H54 (cell line): ENCODE data around the gene KREMEN1.

Source experiments
- DNase-seq: peaks from one replicate; pipeline ENCODE4 v3.0.0; 2011; ENCODE audit warnings: low spot score, mixed read lengths; ENCODE audit not compliant: insufficient read length
- FAIRE-seq: peaks from 3 replicates; lab custom pipeline; 2011; peaks lifted over from hg19 to GRCh38; lab: Jason Lieb, UNC
- POLR2A ChIP-seq: IDR thresholded peaks from 2 replicates; pipeline ENCODE4 v1.6.1; 2011; ENCODE audit warnings: low read depth, mild to moderate bottlenecking, low read length

Gene KREMEN1

DNA sequence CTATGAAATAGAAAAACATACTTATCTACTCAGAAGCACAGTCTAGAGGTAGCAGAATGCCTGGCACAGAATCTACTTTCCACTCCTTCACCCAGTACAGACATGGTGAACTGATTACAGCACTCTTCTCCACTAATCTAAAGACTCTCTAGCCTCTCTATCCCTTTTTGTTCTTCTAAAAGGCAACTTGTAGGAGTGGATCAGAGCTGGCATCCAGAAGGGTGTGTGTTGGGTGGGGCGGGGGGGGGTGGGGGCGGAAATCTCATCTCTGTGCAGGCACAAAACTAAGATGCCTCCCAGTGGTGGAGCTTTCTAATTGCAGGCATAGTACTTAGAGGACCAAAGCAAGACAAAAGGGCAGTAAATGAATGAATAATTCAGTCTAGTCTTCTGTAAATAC lies 121.3 kb downstream of the KREMEN1 start:
- no peak for TF ChIP-seq POLR2A
- no peak for DNase-seq
- FAIRE-seq = no peak

DNA sequence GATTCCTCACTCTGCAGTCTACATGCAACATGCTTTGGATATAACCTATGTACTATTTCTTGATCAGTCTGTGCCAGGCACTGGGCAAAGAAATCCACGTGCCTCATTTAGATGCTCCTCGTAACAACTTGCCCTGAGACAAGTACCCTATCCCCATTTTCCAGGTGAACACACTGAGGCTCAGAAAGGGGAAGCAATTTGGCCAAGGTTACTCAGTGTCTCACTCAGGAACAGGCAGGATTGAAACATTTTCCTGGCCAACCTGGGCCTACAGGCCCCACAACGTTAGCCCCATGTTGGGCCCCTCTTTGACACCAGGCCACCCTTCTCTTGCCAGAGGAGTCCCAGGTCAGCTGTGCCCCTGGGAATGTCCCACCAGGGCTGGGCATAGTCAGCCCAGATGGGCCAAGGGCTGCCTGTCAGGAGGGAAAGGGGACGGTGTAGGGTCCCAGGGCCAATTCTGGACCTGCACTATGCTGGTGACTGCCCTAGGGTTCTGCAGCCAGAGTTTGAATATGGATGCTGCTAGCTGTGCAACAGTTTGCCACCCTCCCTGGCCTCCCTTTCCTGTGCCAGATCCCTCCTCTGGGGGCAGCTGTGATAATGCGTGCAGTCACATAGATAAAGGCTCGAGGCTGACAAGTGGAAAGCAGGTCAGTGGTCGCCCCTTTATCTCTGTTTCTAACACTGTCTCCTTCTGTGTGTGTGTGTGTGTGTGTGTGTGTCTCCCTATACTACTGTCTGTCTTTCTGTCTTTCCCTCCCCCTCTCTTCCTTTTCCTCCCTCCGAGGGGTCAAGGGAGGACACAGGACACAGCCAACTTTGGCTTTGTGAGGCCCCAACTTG lies 122.5 kb downstream of the KREMEN1 start:
- FAIRE-seq = no peak
- TF ChIP-seq POLR2A = no peak
- no peak for DNase-seq

DNA sequence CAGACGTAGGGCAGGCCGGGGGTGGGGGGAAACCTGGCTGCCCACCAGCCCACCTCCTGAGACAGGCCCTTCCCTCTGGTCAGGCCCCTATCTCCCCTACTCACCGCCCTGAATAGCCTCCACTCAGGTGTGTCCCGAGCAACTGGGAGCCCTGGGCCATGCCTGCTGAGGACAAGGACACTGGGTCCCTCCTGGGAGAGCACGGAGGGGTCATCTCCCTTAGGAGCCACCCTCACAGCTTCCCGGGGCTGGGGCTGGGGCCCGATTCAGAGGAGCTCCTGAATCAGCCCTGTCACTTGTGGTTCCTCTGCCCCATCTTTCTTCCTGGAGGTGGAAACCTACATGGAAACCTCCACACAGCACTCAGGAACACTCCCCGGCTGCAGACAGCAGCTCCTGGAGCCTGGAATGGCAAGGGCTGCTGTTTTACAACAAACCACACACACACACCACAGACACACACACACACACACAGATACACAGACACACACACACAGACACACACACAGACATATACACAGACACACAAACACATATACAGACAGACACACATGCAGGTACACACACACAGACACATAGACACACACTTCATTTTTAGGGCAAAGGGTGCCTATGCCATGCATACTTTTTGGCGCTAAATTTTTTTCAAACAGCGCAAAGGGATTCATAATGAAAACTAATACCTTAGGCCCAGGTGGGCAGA lies 123.3 kb downstream of the KREMEN1 start:
- FAIRE-seq (no peak), DNase-seq (no peak)
- no peak for TF ChIP-seq POLR2A

DNA sequence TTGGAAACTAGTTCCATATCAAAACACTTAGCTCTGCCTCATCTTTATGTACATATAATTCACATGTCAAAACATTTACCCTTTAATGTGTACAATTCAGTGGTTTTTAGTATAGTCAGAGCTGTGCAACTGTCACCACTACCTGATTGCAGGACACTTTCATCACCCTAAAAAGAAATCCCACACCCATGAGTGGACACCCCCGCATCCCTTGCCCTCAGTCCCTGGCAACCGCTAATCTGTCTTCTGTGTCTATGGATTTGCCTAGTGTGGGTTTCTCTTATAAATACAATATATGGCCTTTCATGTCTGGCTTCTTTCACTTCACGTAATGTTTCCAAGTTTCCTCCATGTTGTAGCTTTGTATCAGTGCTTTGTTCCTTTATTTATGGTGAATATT lies 124.3 kb downstream of the KREMEN1 start:
- DNase-seq (no peak), FAIRE-seq (no peak)
- TF ChIP-seq POLR2A = no peak

DNA sequence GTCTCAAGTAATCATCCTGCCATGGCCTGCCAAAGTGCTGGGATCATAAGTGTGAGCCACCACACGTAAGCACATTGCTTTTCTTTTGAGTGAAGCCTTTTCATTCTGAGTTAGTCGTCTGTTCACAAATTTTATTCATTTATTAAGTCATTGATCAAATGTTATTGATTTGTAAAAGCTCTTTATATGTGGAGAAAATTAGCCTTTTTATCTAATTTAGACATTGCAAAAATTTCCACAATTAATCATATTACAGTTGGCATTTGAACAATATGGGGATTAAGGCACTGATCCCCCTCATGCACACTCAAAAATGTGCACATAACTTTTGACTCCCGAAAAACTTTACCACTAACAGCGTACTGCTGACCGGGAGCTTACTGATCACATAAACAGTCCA lies 125.4 kb downstream of the KREMEN1 start:
- FAIRE-seq (no peak), DNase-seq (no peak)
- TF ChIP-seq POLR2A = no peak

DNA sequence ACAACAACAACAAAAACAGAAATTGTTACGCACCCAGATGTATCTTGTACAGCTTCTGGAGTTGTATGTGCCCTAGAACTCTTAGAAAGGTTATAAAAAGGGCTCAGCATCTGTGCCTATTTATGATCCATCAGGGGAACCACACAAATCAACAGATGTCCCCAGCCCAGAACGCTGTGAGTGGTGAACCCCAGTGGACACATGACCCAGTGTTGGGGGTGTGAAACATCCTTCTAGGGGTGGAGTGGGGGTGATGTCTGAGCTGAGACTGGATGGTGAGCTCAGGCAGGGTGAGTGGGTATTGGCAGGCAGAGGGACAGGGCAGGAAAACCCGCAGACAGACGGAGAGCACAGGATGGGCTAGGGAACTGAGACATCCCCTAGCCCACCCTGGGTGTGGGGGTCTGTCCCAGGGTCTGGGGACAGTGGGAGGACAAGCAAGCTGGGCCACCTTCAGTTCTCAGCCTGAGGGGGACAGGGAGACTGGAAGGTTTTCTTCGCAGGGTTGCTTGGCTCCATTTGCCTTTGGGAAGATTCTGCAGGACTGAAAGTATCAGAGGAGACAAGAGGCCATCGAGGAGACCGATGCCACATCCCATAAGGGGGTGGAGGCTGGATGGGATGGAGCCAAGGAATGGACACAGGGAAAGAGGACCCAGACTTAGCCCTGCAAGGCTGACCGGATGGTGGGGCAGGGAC lies 127.0 kb downstream of the KREMEN1 start:
- TF ChIP-seq POLR2A = no peak

DNA sequence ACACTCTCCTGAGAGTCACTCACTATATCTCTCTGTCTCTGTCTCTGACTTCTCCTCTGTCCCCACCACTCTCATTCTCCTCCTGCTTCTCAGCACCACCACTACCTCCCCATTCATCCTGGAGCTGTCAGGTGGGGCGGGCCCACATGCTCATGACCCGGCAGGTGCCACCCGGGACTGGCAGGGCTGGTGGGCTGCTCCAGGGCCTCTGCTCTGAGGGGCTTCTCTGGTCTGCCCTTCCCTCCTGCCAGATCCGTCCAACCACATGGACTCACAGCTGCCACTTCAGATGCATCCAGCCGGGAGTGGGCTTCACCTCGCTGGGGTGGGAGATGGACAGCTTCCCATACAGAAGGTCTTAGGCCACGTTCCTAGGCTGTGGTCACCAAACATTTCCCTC lies 128.1 kb downstream of the KREMEN1 start:
- no peak for FAIRE-seq
- TF ChIP-seq POLR2A = no peak
- no peak for DNase-seq

More for the DNA sequence above, 127.0 kb downstream of the KREMEN1 start:
- DNase-seq (no peak), FAIRE-seq (no peak)

DNA sequence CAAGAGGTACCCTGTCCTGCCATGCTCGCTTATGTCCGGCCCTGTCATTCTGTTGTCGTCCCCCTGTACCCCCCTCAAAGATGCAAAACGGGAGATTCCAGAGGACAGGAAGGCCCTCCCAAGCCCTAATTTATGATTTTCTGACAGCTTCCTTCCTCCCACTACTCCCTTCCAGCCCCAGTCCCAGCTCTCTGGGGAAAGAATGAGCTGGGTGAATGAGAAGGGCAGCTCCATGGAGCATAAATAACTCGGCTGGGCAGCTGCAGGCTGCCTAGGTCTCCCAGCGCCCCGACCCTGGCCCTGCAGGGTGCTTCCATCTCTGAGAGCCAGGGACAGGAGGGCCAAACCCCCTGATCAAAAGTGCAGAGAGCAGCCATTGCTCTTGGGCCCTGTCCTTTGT lies 128.9 kb downstream of the KREMEN1 start:
- DNase-seq (no peak), FAIRE-seq (no peak)
- TF ChIP-seq POLR2A = no peak

DNA sequence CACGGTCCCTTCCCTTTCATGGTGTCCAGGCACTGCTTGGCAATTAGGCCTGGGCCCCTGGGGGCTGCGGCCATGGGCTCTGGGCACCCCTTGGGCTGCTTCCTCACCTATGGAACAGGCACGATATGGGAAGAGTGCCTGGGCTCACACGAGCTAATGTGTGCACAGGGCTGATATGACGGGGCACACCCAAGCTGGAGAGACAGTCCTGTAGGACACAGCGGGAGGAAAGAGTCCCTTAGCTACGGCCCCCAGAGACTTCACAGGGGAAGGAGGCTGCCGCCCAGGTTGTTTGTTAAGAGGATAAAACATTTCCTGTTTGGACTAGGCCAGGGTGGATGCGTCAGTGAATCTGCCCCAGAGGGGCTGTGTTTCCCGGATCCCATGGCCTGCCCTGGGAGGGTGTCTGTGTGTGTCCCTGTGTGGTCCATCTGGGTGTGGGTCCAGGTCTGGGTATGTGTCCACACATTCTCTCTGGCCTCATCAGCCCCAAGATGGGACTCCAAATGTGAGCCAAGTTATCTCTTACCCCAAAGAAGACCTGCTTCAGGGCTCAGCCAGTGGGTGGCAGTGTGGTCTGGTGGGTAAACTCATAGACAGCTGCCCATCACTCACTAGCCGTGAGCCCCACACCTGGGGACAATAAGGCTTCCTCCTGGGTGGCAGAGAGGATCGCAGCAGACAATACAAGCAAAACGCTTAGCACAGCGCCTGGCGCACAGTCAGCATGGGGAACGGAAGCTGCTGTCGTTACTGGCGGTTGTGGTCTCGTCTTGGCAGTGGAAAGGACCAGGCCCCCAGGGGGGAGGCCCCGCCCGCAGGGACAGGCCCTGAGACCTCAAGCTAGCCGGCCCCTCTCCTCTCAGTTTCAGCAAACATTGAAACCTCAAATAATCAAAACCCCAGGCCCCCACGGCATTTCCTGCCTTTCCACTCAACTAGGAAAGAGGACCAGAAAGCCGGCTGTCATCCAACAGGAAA lies 129.7 kb downstream of the KREMEN1 start:
- FAIRE-seq = no peak
- DNase-seq = no peak
- TF ChIP-seq POLR2A = no peak

GRCh38 chr22:29203488-29204454 lies 130.9 kb downstream of the KREMEN1 start:
- DNase-seq (no peak), FAIRE-seq (no peak)
- TF ChIP-seq POLR2A = no peak

DNA sequence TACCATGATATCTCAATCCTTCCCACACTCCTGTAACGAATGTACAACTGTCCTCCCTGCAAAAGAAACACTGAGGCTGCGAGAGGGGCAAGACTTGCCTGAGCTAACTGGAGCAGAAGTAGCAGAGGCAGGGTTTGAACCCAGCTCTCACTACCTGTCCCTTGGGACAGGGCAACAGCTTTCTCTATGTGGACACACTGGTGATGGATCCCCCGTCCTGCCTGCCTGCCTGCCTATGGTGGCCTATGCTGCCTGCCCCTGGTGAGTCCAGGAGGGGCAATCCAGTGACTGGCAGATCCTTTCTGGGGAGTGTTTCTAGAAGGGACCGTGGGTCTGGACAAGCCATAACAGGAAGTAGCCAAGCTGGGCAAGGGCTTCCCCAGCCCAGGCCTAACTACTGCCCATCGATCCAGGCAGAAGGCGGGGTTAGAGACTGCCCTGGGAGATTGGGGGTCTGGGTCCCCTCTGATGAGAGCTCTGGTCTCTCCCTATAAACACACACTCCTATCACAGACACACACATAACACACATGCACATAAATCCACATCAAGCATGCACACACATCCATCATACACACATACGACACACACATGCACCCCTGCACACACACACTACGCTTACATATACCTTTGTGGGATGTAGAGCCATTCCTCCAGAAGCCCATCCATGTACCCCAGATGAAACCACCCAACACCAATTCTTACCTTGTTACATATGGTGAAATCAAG lies 131.8 kb downstream of the KREMEN1 start:
- no peak for TF ChIP-seq POLR2A
- DNase-seq (no peak), FAIRE-seq (no peak)
